ENCODE data around the gene SFRP4. TPM values are rescaled to one million over a fixed set of nuclear protein-coding genes. Genes with fewer than 3 reads are reported as not detected.

The SFRP4 gene
- polyA plus RNA-seq, 2 donors, result 0.06 to 0.15 TPM

DNA sequence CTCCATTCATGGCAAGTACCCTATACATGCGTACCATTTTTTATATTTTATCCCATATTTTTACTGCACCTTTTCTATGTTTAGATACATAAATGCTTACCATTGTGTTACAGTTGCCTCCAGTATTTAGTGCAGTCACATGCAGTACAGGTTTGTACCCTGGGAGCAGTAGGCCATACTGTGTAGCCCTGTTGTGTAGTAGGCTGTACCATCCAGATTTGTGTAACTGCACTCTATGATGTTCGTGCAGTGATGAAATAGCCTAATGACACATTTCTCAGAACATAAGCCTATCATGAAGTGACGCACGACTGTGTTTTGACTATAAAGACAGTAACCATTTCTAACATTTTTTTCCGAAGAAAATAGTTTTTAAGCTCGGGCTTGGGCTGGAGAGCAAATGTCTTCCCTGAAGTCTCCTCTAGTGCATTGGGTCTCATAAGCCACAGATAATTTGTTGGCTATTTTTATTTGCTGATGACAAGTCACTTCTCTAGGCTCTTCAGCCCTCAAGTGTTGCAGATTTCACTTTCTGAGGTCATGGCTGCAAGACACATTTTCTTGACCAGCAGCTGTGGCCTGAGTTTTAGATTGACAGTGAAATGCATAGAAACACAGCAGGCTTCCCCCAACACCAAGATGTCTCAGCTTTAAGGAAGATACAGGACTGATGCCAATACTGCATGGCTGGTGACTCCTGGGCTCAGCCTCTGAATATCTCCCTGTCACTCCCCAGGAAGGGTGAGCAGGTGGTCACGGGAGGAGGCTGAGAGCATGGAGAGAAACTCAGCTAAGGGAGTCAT is 30.7 kb upstream of the SFRP4 start:
- H3K27ac ChIP-seq (ENCODE audit: low read depth in 2 of 2, low read length in 1 of 2), result no peak overlapping the region
- no peak overlapping the region for H3K4me3 ChIP-seq (ENCODE audit: low read depth in 1 of 2, low read length in 2 of 2)
- no peaks in the 10 kb centered on the region for H3K27me3 ChIP-seq (ENCODE audit: control insufficient read depth in 1 of 2, insufficient read depth in 2 of 2, low read length in 2 of 2)
- 87 to 90% methylated on average over 7 of the region's 7 CpGs for WGBS, 2 donors
- H3K4me1 ChIP-seq (ENCODE audit: control insufficient read depth in 2 of 2, insufficient read depth in 2 of 2, low read length in 1 of 2), result no peaks in the 10 kb centered on the region
- no peaks in the 10 kb centered on the region for H3K36me3 ChIP-seq (ENCODE audit: control insufficient read depth in 2 of 2, insufficient read depth in 2 of 2, low read length in 1 of 2)
- no peaks in the 10 kb centered on the region for H3K9me3 ChIP-seq (ENCODE audit: control insufficient read depth in 2 of 2, insufficient read depth in 1 of 2, low read depth in 1 of 2, low read length in 1 of 2)

DNA sequence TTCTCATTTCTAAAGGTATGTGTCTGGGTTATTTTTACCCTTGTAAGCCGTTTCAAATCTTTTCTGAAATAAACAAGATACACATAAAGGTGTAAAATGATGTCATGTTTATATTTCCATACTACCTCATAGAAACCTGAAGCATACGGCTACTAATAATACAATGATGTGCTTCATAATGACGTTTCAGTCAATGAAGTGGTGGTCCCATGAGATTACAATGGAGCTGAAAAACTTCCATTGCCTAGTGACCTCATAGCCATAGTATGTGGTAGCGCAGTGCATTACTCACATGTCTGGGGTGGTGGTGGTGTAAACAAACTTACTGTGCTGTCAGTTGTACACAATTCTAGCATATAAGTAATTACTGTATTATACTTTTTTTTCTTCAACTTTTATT is 28.7 kb upstream of the SFRP4 start:
- Histone ChIP-seq H3K4me1 (ENCODE audit: control insufficient read depth in 2 of 2, insufficient read depth in 2 of 2, low read length in 1 of 2) (no peaks in the 10 kb centered on the region), H3K27ac (ENCODE audit: low read depth in 2 of 2, low read length in 1 of 2) (no peak overlapping the region), H3K36me3 (ENCODE audit: control insufficient read depth in 2 of 2, insufficient read depth in 2 of 2, low read length in 1 of 2) (no peaks in the 10 kb centered on the region), H3K4me3 (ENCODE audit: low read depth in 1 of 2, low read length in 2 of 2) (no peak overlapping the region), H3K9me3 (ENCODE audit: control insufficient read depth in 2 of 2, insufficient read depth in 1 of 2, low read depth in 1 of 2, low read length in 1 of 2) (no peaks in the 10 kb centered on the region), H3K27me3 (ENCODE audit: control insufficient read depth in 1 of 2, insufficient read depth in 2 of 2, low read length in 2 of 2) (no peaks in the 10 kb centered on the region)
- 70 to 74% methylated on average over 4 of the region's 4 CpGs for WGBS, 2 donors

DNA sequence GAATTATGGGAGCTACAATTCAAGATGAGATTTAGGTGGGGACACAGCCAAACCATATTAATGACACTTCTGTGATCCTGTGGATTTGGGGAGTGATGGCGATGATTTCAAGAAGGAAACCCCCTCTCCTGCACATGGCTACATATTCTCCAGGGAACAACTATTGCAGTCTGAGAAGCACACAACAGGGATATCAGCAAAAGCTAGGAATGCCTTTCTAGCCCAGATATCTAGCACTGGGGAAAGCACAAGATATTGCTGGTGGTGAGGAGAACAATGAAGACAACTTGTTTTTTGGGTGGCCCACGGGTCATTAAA is 28.1 kb upstream of the SFRP4 start:
- no peaks in the 10 kb centered on the region for H3K27me3 ChIP-seq (ENCODE audit: control insufficient read depth in 1 of 2, insufficient read depth in 2 of 2, low read length in 2 of 2)
- WGBS, 2 donors, result 78% methylated on average over 2 of the region's 2 CpGs
- H3K9me3 ChIP-seq (ENCODE audit: control insufficient read depth in 2 of 2, insufficient read depth in 1 of 2, low read depth in 1 of 2, low read length in 1 of 2), result no peaks in the 10 kb centered on the region
- no peaks in the 10 kb centered on the region for H3K4me1 ChIP-seq (ENCODE audit: control insufficient read depth in 2 of 2, insufficient read depth in 2 of 2, low read length in 1 of 2)
- H3K4me3 ChIP-seq (ENCODE audit: low read depth in 1 of 2, low read length in 2 of 2), result no peak overlapping the region
- no peaks in the 10 kb centered on the region for H3K36me3 ChIP-seq (ENCODE audit: control insufficient read depth in 2 of 2, insufficient read depth in 2 of 2, low read length in 1 of 2)
- H3K27ac ChIP-seq (ENCODE audit: low read depth in 2 of 2, low read length in 1 of 2), result no peak overlapping the region

DNA sequence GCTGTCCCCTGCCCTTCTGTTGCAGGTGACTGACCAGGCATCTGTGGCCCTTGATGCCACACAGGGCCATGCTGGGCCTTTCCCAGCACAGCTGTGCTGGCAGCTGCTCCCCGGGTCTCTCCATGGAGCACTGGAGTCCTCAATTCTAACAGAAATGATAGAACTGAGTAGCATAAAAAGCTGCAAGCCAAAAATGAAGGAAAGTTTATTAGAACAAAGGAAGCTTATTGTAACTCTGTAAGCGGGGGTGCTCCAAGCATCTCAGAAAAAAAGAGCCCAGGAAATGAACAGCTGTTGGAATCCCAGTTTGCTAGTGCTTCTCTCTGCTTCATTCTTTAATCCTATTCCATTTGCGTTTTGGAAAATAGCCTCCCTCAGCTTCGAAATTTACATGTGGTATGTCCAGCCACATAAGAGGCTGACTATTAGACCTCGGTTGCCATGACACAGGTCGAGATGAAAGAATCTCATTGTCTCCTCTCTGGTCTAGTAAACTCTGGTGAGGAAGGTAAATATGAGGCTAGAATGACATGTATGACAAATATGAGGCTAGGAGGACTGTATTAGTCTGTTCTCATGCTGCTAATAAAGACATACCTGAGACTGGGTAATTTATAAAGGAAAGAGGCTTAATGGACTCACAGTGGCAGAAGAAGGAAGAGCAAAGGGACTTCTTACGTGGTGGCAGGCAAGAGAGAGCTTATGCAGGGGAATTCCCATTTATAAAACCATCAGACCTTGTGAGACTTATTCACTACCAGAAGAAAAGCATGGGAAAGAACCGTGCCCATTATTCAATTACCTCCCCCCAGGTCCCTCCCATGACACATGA is 27.5 kb upstream of the SFRP4 start:
- no peaks in the 10 kb centered on the region for H3K9me3 ChIP-seq (ENCODE audit: control insufficient read depth in 2 of 2, insufficient read depth in 1 of 2, low read depth in 1 of 2, low read length in 1 of 2)
- no peak overlapping the region for H3K27ac ChIP-seq (ENCODE audit: low read depth in 2 of 2, low read length in 1 of 2)
- H3K27me3 ChIP-seq (ENCODE audit: control insufficient read depth in 1 of 2, insufficient read depth in 2 of 2, low read length in 2 of 2), result no peaks in the 10 kb centered on the region
- no peaks in the 10 kb centered on the region for H3K4me1 ChIP-seq (ENCODE audit: control insufficient read depth in 2 of 2, insufficient read depth in 2 of 2, low read length in 1 of 2)
- H3K4me3 ChIP-seq (ENCODE audit: low read depth in 1 of 2, low read length in 2 of 2), result no peak overlapping the region
- WGBS, 2 donors, result 59 to 65% methylated on average over 8 of the region's 8 CpGs
- no peaks in the 10 kb centered on the region for H3K36me3 ChIP-seq (ENCODE audit: control insufficient read depth in 2 of 2, insufficient read depth in 2 of 2, low read length in 1 of 2)

DNA sequence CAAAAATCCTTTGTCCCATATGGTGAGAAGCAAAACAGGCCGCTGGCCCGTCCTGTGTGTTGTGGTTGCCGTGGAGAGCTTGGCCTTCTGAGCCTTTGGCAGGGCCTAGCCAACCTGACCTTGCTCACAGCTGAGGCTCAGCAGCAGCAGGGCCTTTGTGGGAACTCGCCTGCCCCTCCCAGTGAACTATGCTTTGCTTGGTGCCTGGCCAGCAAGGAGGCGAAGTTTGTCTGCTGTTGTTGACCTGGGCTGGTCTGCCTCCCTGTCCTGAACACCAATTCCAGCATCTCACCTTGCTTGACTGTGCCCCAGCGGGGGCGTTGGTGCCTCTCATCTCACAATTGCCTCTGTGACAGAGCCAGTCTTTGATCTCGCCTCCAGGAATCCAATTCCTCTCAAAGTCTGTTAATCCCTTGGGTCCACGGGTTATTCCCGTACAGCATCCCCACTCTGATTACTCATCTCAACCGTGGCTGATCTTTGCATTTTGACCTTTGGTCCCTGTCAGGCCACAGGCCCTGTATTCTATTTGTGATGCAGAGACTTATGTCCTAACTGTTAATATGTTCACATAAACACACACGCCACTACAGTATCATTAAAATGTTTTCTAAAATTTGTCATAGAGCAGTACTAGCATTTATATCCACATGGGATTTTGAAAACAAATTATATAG is 26.5 kb upstream of the SFRP4 start:
- no peaks in the 10 kb centered on the region for H3K4me1 ChIP-seq (ENCODE audit: control insufficient read depth in 2 of 2, insufficient read depth in 2 of 2, low read length in 1 of 2)
- no peaks in the 10 kb centered on the region for H3K27me3 ChIP-seq (ENCODE audit: control insufficient read depth in 1 of 2, insufficient read depth in 2 of 2, low read length in 2 of 2)
- no peaks in the 10 kb centered on the region for H3K36me3 ChIP-seq (ENCODE audit: control insufficient read depth in 2 of 2, insufficient read depth in 2 of 2, low read length in 1 of 2)
- no peak overlapping the region for H3K27ac ChIP-seq (ENCODE audit: low read depth in 2 of 2, low read length in 1 of 2)
- WGBS, 2 donors, result 40% methylated on average over 12 of the region's 12 CpGs
- H3K4me3 ChIP-seq (ENCODE audit: low read depth in 1 of 2, low read length in 2 of 2), result no peak overlapping the region
- no peaks in the 10 kb centered on the region for H3K9me3 ChIP-seq (ENCODE audit: control insufficient read depth in 2 of 2, insufficient read depth in 1 of 2, low read depth in 1 of 2, low read length in 1 of 2)

DNA sequence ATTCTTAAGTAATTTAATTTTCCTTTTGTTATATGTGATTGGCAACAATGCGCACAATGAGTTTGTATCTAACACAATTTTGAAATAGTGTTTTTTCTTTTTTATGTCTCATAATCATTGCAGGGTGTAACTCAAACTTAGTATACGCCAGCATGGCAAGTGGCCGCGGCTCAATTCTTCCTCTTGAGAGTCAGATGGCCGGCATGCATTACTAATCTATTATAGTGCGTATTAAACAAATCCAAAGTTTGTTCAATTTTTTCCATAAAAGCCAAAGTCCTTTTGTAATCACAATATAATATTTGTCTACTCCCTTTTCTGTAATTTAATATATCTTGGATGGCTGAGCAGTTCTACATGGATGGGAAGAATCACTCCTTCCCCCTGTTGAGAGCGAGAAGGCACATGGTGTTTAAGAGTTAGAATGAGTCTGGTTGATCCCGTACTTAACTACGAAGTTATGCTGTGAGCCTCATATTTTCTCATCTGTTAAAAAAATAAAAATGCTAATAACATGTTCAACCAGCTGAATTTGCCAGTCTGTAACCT is 16.5 kb upstream of the SFRP4 start:
- 84 to 94% methylated on average over 9 of the region's 9 CpGs for WGBS, 2 donors
- Histone ChIP-seq H3K27ac (ENCODE audit: low read depth in 2 of 2, low read length in 1 of 2) (no peak overlapping the region), H3K27me3 (ENCODE audit: control insufficient read depth in 1 of 2, insufficient read depth in 2 of 2, low read length in 2 of 2) (no peaks in the 10 kb centered on the region), H3K4me1 (ENCODE audit: control insufficient read depth in 2 of 2, insufficient read depth in 2 of 2, low read length in 1 of 2) (no peaks in the 10 kb centered on the region), H3K4me3 (ENCODE audit: low read depth in 1 of 2, low read length in 2 of 2) (no peak overlapping the region), H3K9me3 (ENCODE audit: control insufficient read depth in 2 of 2, insufficient read depth in 1 of 2, low read depth in 1 of 2, low read length in 1 of 2) (no peaks in the 10 kb centered on the region), H3K36me3 (ENCODE audit: control insufficient read depth in 2 of 2, insufficient read depth in 2 of 2, low read length in 1 of 2) (no peaks in the 10 kb centered on the region)

DNA sequence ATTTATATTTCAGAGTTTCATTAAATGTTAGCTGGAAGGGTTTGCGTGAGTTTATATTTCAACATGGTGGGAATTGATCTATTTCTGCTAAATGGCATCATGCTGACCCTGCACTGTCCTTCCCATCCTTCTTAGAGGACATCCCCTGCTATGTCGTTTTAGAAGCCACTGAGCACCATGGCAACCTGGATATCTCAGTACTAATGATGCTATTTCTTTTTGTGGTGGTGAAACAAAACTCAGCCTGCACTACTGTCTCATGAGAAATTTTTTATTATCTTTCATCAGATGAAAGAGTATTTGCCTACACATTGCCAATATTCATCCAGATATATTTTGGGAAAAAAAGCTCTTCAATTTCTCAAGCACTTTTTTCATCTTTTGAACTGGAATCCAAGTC is 15.9 kb upstream of the SFRP4 start:
- 68 to 81% methylated on average over 2 of the region's 2 CpGs for WGBS, 2 donors
- no peaks in the 10 kb centered on the region for H3K36me3 ChIP-seq (ENCODE audit: control insufficient read depth in 2 of 2, insufficient read depth in 2 of 2, low read length in 1 of 2)
- no peaks in the 10 kb centered on the region for H3K4me1 ChIP-seq (ENCODE audit: control insufficient read depth in 2 of 2, insufficient read depth in 2 of 2, low read length in 1 of 2)
- no peak overlapping the region for H3K4me3 ChIP-seq (ENCODE audit: low read depth in 1 of 2, low read length in 2 of 2)
- H3K9me3 ChIP-seq (ENCODE audit: control insufficient read depth in 2 of 2, insufficient read depth in 1 of 2, low read depth in 1 of 2, low read length in 1 of 2), result no peaks in the 10 kb centered on the region
- H3K27ac ChIP-seq (ENCODE audit: low read depth in 2 of 2, low read length in 1 of 2), result no peak overlapping the region
- H3K27me3 ChIP-seq (ENCODE audit: control insufficient read depth in 1 of 2, insufficient read depth in 2 of 2, low read length in 2 of 2), result no peaks in the 10 kb centered on the region

DNA sequence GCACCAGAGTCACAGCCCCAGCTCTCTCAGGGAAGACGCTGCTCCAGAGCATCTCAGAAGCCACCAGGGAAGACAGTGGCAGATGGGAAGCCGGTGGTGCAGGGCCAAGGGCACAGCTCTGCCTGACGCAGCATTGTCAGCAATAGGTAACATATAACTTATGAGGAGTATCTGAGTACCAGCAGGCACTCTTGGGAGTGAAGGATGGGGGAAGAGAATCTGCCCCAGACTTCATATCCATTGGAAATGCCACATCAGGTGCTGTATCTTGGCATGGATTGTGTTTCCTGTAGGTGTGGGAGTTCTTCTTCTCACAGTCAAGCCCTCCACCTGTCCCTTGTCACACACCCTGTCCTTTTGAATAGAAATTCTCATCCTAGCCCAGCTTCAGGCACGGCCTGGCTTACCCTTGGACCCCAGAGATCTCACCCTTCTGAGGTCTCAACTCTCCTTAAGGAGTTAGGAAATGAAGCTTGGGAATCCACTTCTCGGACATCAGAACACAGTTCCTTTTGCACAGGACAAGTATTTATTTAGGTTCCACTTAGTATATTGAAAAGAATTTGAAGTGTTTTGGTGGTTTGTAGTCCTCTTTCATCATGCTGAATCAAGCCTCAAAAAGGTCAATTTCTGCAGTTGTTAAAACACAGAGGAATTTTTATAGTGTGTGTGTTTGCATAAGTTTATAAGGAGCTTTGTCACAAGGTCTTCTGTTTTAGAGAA is 13.8 kb upstream of the SFRP4 start:
- H3K27ac ChIP-seq (ENCODE audit: low read depth in 2 of 2, low read length in 1 of 2), result no peak overlapping the region
- 80 to 84% methylated on average over 5 of the region's 5 CpGs for WGBS, 2 donors

DNA sequence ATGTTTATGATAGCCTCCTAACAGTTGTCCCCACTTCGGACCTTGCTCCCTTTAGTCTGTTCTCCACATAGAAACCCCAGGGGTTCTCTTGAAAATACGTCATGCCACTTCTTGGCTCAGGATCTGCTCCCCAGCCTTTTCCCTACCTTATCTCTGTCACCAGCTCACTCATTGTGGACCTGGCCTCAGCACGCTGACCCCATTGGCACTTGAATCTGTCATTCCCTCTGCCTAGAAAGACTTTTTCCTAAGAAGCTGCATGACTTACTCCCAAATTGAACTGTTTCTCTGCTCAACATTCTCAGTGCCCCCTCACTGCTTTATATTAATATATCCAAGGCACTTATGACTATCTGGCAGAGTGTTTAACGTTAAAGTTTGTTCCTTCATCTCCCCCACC is 12.3 kb upstream of the SFRP4 start:
- 81% methylated on average over 4 of the region's 4 CpGs for WGBS, 2 donors
- no peaks in the 10 kb centered on the region for H3K9me3 ChIP-seq (ENCODE audit: control insufficient read depth in 2 of 2, insufficient read depth in 1 of 2, low read depth in 1 of 2, low read length in 1 of 2)
- H3K4me3 ChIP-seq (ENCODE audit: low read depth in 1 of 2, low read length in 2 of 2), result no peak overlapping the region
- H3K36me3 ChIP-seq (ENCODE audit: control insufficient read depth in 2 of 2, insufficient read depth in 2 of 2, low read length in 1 of 2), result no peaks in the 10 kb centered on the region
- no peaks in the 10 kb centered on the region for H3K4me1 ChIP-seq (ENCODE audit: control insufficient read depth in 2 of 2, insufficient read depth in 2 of 2, low read length in 1 of 2)
- no peak overlapping the region for H3K27ac ChIP-seq (ENCODE audit: low read depth in 2 of 2, low read length in 1 of 2)
- no peaks in the 10 kb centered on the region for H3K27me3 ChIP-seq (ENCODE audit: control insufficient read depth in 1 of 2, insufficient read depth in 2 of 2, low read length in 2 of 2)

More for the DNA sequence above, 13.8 kb upstream of the SFRP4 start:
- H3K27me3 ChIP-seq (ENCODE audit: control insufficient read depth in 1 of 2, insufficient read depth in 2 of 2, low read length in 2 of 2), result no peaks in the 10 kb centered on the region
- no peaks in the 10 kb centered on the region for H3K9me3 ChIP-seq (ENCODE audit: control insufficient read depth in 2 of 2, insufficient read depth in 1 of 2, low read depth in 1 of 2, low read length in 1 of 2)
- no peak overlapping the region for H3K4me3 ChIP-seq (ENCODE audit: low read depth in 1 of 2, low read length in 2 of 2)
- H3K4me1 ChIP-seq (ENCODE audit: control insufficient read depth in 2 of 2, insufficient read depth in 2 of 2, low read length in 1 of 2), result no peaks in the 10 kb centered on the region
- H3K36me3 ChIP-seq (ENCODE audit: control insufficient read depth in 2 of 2, insufficient read depth in 2 of 2, low read length in 1 of 2), result no peaks in the 10 kb centered on the region
